HEK293 (cell line): ENCODE measurements around the gene PAIP2.

Experiments
- CTCF ChIP-seq: fragments of 450-650 bp; formaldehyde crosslinking; IDR thresholded peaks from 2 replicates; pipeline ENCODE4 v1.5.1; 2016; ENCODE audit warnings: missing biosample characterization, missing genetic modification characterization
- PBX3 ChIP-seq: sonication (generic); formaldehyde crosslinking; IDR thresholded peaks from 2 replicates; pipeline ENCODE4 v1.8.1; 2022; ENCODE audit warnings: mild to moderate bottlenecking, moderate library complexity, missing genetic modification reagents
- PRDM2 ChIP-seq: fragments of 450-650 bp; formaldehyde crosslinking; IDR thresholded peaks from 2 replicates; pipeline ENCODE4 v1.5.1; 2016; ENCODE audit warnings: missing biosample characterization, missing genetic modification characterization, borderline replicate concordance
- ZNF513 ChIP-seq: fragments of 450-650 bp; IDR thresholded peaks from 2 replicates; pipeline ENCODE4 v1.5.1; 2018; ENCODE audit warnings: missing biosample characterization, missing genetic modification characterization

GRCh38 chr5:139306197-139306596 lies 35.5 kb upstream of the PAIP2 start:
- no peak for TF ChIP-seq CTCF (tag by site-specific recombination)
- no peak for TF ChIP-seq PBX3
- no peak for TF ChIP-seq ZNF513 (tag by site-specific recombination)
- no peak for TF ChIP-seq PRDM2 (tag by site-specific recombination)
